ENCODE results near the gene CRTC3.

CRTC3 gene

DNA sequence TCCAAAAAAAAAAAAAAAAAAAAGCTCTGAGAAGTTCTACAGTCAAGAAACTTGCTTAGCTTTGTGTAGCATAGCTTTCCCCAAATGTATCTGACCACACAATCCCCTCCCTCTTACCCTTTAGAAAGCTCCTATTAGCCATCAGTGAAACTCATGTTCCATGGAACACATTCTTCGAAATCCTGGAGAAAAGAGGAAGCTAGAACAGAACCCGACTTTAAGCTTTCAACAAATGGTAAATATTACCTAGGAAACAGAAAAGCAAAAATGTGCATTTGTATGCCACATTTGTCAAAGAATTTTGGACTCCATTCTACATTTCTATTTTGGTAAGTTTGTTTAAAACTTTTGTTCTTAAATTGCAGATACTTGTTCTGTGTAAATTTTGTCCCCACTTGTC lies 17.4 kb upstream of the CRTC3 start:
- TF ChIP-seq CTCF (IDR thresholded peaks at IDR 0.05) = no peak

DNA sequence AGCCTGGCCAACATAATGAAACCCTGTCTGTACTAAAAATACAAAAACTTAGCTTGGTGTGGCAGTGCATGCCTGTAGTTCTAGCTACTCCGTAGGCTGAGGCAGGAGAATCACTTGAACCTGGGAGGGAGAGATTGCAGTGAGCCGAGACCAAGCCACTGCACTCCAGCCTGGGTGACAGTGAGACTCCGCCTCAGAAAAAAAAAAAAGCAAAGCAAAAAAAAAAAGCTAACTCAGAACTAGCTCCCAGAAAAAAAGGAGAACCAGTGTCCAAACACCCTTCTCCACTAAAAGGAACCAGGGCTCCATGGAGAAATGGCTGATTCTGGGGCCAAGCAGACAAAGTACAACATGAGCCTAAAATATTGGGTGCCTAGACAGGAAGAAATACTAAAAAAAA lies 16.7 kb upstream of the CRTC3 start:
- no peak for TF ChIP-seq CTCF (IDR thresholded peaks at IDR 0.05)

DNA sequence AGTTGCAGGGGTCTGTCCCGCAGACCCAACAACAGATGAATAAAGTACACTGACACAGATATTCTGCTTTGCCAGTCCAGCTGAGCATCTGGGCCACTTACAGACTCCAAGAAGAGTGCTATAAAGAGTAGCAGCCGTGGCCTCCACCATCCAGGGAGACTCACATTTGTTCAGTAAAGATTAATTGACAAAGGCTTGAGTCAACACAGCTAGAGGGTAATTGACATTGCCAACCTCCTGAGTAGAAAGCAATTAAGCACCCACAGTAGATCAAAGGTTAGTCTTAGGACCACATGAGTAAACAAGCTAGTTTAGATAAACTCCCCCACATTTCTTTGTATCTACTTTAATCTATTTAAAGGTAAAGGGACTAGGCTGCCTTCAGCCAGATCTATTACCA lies 16.3 kb upstream of the CRTC3 start:
- no peak for TF ChIP-seq CTCF (IDR thresholded peaks at IDR 0.05)

DNA sequence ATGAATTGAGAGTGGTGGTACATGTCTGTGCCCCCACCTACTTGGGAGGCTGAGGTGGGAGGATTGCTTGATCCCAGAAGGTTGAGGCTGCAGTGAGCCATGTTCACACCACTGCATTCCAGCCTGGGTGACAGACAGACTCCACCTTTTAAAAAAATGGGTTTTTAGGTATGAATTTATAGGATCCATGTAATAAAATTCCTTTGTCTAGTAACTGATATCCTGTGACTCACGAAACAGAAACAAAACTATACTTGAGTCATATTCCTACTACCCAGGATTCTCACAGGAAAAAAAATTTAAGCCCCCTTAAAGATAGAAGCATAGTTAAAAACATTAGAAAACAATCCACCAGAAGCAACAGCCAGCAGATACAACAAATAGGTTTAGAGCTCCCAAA lies 10.0 kb upstream of the CRTC3 start:
- TF ChIP-seq CTCF (IDR thresholded peaks at IDR 0.05) = no peak

DNA sequence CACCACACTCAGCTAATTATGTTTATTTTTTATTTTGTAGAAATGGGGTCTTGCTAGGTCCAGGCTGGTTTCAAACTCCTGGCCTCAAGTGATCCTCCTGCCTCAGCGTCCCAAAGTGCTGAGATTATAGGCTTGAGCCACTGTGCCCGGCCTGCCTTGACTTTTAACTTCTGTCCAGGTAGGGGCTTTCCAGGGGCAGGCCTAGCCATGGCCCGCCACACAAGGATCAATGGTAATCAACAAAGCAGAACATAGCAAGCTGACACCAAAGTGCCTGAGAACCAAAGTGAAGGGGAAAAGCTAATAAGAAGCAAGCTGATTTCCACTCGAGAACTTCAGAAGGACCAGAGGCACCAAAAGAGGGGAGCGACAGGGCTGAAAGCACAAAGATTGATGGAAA lies 9.4 kb upstream of the CRTC3 start:
- TF ChIP-seq CTCF (IDR thresholded peaks at IDR 0.05) = no peak

DNA sequence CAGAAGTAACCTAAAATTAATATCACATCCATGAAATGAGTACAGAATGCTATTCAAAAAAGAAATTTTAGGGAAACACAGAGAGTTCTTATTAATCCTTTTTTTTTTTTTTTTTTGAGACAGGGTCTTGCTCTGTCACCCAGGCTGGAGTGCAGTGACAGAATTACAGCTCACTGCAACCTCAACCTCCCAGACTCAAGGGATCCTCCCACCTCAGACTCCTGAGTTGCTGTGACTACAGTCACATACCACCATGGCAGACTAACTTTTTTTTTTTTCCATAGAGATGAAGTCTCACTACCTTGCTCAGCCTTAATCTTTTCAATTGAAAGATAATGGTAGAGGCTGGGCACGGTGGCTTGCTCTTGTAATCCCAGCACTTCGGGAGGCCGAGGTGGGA lies 6.3 kb upstream of the CRTC3 start:
- no peak for TF ChIP-seq CTCF (IDR thresholded peaks at IDR 0.05)

- TF ChIP-seq CTCF (IDR thresholded peaks at IDR 0.05) = no peak
Measured at GRCh38 chr15:90529011-90529370, 732 bp upstream of the CRTC3 start.

DNA sequence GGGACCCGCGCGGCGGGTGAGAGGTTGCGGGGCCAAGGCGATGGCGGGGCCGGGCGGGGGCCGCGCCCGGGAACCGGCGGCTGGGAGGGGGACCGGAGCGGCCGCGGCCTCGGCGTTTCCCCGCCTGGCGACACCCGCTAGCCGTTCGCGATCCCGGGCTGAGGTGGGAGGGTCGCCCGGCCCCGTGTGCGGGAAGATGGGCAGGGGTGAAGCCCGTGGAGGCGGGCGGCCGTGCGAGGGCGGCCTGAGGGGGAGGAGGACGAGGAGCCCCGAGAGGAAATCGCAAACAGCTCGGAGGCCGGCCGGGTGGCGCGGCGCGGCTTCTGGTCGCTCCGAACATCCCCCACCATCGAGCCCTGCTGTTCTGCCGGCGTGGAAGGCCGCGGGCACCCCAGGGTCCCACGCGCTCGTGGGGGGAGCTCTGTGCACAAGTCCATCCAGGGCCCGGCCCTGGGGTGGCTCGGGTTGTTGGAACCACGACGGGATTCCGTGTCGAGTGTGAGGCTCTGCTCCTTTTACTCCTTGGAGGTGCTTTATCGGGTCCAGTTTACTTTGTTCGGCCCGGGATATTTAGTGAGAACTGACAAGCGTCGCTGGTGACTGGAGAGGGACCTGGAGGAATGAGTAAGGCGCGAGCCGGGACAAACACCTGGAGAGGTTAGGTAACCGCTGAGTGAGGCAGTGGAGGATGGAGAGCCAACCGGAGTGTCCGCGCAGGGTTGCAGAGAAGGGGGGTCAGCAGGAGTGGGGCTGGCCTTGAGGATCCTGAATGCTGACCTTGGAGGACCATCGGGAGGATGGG lies 728 bp downstream of the CRTC3 start:
- TF ChIP-seq CTCF (IDR thresholded peaks at IDR 0.05) = no peak

Data from LNCAP (cell line).